Endothelial cell of umbilical vein (primary cell): ENCODE data around the gene CALCA. TPM values are rescaled to one million over a fixed set of nuclear protein-coding genes. Genes with fewer than 3 reads are reported as not detected.
A peak's percentile ranks its signal among the peaks of the same experiment; 100 is the strongest.

Source experiments
- BruUV-seq: library from RNA; stranded (reverse); fragments of 400-500 nt; replicated peaks from 2 replicates; lab custom pipeline; 2021; lab: Mats Ljungman, UMichigan
- CTCF ChIA-PET: fragments of 300-600, 350-600 bp; sonication (Branson Sonifier 250); formaldehyde crosslinking; loops from one replicate; lab custom pipeline; 2021; ENCODE audit warnings: antibody characterized with exemption, inconsistent platforms; lab: Charles Lee
- POLR2A ChIA-PET: fragments of 300-600, 350-600 bp; sonication (Branson Sonifier 250); formaldehyde crosslinking; loops from one replicate; lab custom pipeline; 2021; ENCODE audit warnings: antibody characterized with exemption, inconsistent platforms; lab: Charles Lee
- DNase-seq: peaks from one replicate; pipeline ENCODE4 v3.0.0-alpha.2; 2011; ENCODE audit warnings: low read depth, low spot score
- FAIRE-seq: peaks from 2 replicates; lab custom pipeline; 2011; peaks lifted over from hg19 to GRCh38; lab: Jason Lieb, UNC
- H2AFZ ChIP-seq: 2 replicates; pipeline ENCODE4 v1.6.0; 2012; ENCODE audit warnings: low read depth, low read length, control low read depth, inconsistent platforms
- H3K27ac ChIP-seq: 2 replicates; pipeline ENCODE4 v1.5.1; 2011; ENCODE audit warnings: low read depth, mild to moderate bottlenecking, control low read depth, low read length, moderate library complexity; ENCODE audit not compliant: insufficient read depth
- H3K27me3 ChIP-seq, 2 experiments: 2 replicates each; pipeline versions ENCODE4 v1.6.0 to v1.6.1; 2011; ENCODE audit warnings: low read length in 2 of 2, mixed read lengths in 1 of 2; ENCODE audit not compliant: control insufficient read depth in 2 of 2, insufficient read depth in 2 of 2
- H3K36me3 ChIP-seq, 2 experiments: 2 replicates in 1 of 2; 3 replicates in 1 of 2; pipeline ENCODE4 v1.5.1; 2011; ENCODE audit warnings: low read length in 2 of 2, mild to moderate bottlenecking in 1 of 2, moderate library complexity in 1 of 2; ENCODE audit not compliant: control insufficient read depth in 2 of 2, insufficient read depth in 2 of 2; ENCODE audit errors: extremely low read depth in 1 of 2
- H3K4me1 ChIP-seq: 3 replicates; pipeline ENCODE4 v1.5.1; 2011; ENCODE audit warnings: mild to moderate bottlenecking, low read length; ENCODE audit not compliant: control insufficient read depth, insufficient read depth; ENCODE audit errors: extremely low read depth
- H3K4me2 ChIP-seq: 2 replicates; pipeline ENCODE4 v1.6.1; 2011; ENCODE audit warnings: low read length, control low read depth, mixed read lengths; ENCODE audit not compliant: insufficient read depth
- H3K4me3 ChIP-seq, 3 experiments: fragments of 200-600 bp in 1 of 3; sonication (generic), shearing (Covaris generic) in 1 of 3; replicated peaks in 1 of 3; 2 replicates each; pipeline ENCODE4 v1.5.1; 2011 to 2016; ENCODE audit warnings: control low read depth in 3 of 3, low read length in 3 of 3, mild to moderate bottlenecking in 2 of 3, inconsistent platforms in 1 of 3, low read depth in 1 of 3, moderate library complexity in 1 of 3; ENCODE audit not compliant: insufficient read depth in 1 of 3
- H3K79me2 ChIP-seq: 2 replicates; pipeline ENCODE4 v1.6.0; 2012; ENCODE audit warnings: low read length, inconsistent platforms; ENCODE audit not compliant: control insufficient read depth, insufficient read depth
- H3K9ac ChIP-seq: replicated peaks from 2 replicates; pipeline ENCODE3; 2011; ENCODE audit warnings: low read length, control low read depth; ENCODE audit not compliant: insufficient read depth; ENCODE audit errors: extremely low read depth
- H3K9me1 ChIP-seq: replicated peaks from 3 replicates; pipeline ENCODE4 v1.6.0; 2011; ENCODE audit warnings: mild to moderate bottlenecking, low read length; ENCODE audit not compliant: control insufficient read depth, insufficient read depth; ENCODE audit errors: extremely low read depth
- H3K9me3 ChIP-seq: replicated peaks from 2 replicates; pipeline ENCODE4 v1.5.1; 2012; ENCODE audit warnings: low read length, inconsistent platforms; ENCODE audit not compliant: control insufficient read depth, insufficient read depth
- H4K20me1 ChIP-seq: replicated peaks from 2 replicates; pipeline ENCODE3; 2011; ENCODE audit warnings: mild to moderate bottlenecking, low read length; ENCODE audit not compliant: control insufficient read depth, insufficient read depth; ENCODE audit errors: extremely low read depth
- EZH2 ChIP-seq: IDR thresholded peaks from 2 replicates; pipeline ENCODE4 v1.6.1; 2012; ENCODE audit warnings: borderline replicate concordance, low read depth, mild to moderate bottlenecking, moderate library complexity, low read length, inconsistent platforms; ENCODE audit not compliant: severe bottlenecking
- FOS ChIP-seq: IDR thresholded peaks from 2 replicates; pipeline ENCODE4 v1.6.1; 2011; ENCODE audit warnings: mild to moderate bottlenecking, low read length, moderate library complexity, borderline replicate concordance; ENCODE audit not compliant: insufficient read depth
- GATA2 ChIP-seq: IDR thresholded peaks from 2 replicates; pipeline ENCODE4 v1.7.0; 2011; ENCODE audit warnings: low read depth, mild to moderate bottlenecking, moderate library complexity, mixed read lengths, low read length; ENCODE audit not compliant: insufficient read length, insufficient read depth
- JUN ChIP-seq: IDR thresholded peaks from 2 replicates; pipeline ENCODE4 v1.6.1; 2011; ENCODE audit warnings: borderline replicate concordance, low read depth; ENCODE audit not compliant: insufficient read length, insufficient read depth
- MAX ChIP-seq: IDR thresholded peaks from 2 replicates; pipeline ENCODE4 v1.6.1; 2011; ENCODE audit not compliant: insufficient read depth, insufficient read length
- MYC ChIP-seq: IDR thresholded peaks from one replicate; pipeline ENCODE4 v1.6.1; 2011; ENCODE audit warnings: mild to moderate bottlenecking, low read depth, low read length
- POLR2AphosphoS5 ChIP-seq: IDR thresholded peaks from 2 replicates; pipeline ENCODE4 v1.6.1; 2012; ENCODE audit warnings: low read depth, mild to moderate bottlenecking, control low read depth, low read length, moderate library complexity; ENCODE audit not compliant: insufficient read depth
- dilution Hi-C: fragments of 300-500 bp; cut with MboI; formaldehyde crosslinking; loops from one replicate; pipeline ENCODE4 v1.15.0; 2019; ENCODE audit warnings: low sequenced_read_pairs; ENCODE audit not compliant: extremely low pct_ligation_motif_present
- intact Hi-C: fragments of 100-400 bp; cut with micrococcal nuclease; formaldehyde crosslinking; loops from one replicate; pipeline ENCODE4 v1.10.0; 2022
- polyA plus RNA-seq, 4 experiments: library from polyadenylated mRNA; depleted of rRNA in 3 of 4; stranded (reverse) in 3 of 4; unstranded in 1 of 4; fragments of >200 nt; gene quantifications; 2 replicates each; pipeline versions ENCODE4 v1.2.1 to v1.2.3, GENCODE V29; 2011 to 2012; ENCODE audit warnings: missing spikeins in 1 of 4
- total RNA-seq: library from RNA; stranded (reverse); gene quantifications from 2 replicates; pipeline ENCODE4 v1.2.3, GENCODE V29; 2021

Gene CALCA
- total and polyA plus RNA-seq, 2 donors (not counting 3 experiments of a cell fraction or from before 2014, with no cell fraction given): not detected

GRCh38 chr11:14977101-14977880 lies 5.1 kb upstream of the CALCA start:
- Histone ChIP-seq H3K9ac (no peak overlapping the region), H3K9me3 (no peaks in the 10 kb centered on the region), H3K4me2 (no peak overlapping the region), H3K36me3 (no peaks in the 10 kb centered on the region), H3K9me1 (no peaks in the 10 kb centered on the region), H3K4me1 (peaks cover 3% of the 10 kb centered on the region), H3K4me3 (no peak overlapping the region), H3K27me3 (peaks cover 37 to 40% of the 10 kb centered on the region in 2 experiments), H3K27ac (no peak overlapping the region), H4K20me1 (no peaks in the 10 kb centered on the region), H2AFZ (no peak overlapping the region), H3K79me2 (no peaks in the 10 kb centered on the region)
- ChIA-PET POLR2A (no interaction called here), CTCF (interaction anchor here (0.9 kb wide), 1 partner anchor 29 kb away, joined by 4 read pairs; no protein-coding TSS in a partner anchor)
- no peak for DNase-seq
- no peak for FAIRE-seq
- BruUV-seq: no TSS peak
- intact Hi-C loops (no loop called here), dilution Hi-C loops (no loop called here)
- TF ChIP-seq EZH2 (peak; percentile 11), POLR2AphosphoS5 (no peak)

- H3K27ac ChIP-seq: no peak overlapping the region
- H3K4me3 ChIP-seq: no peak overlapping the region
- H4K20me1 ChIP-seq: no peaks in the 10 kb centered on the region
- ChIA-PET POLR2A (interaction anchor here (0.6 kb wide), 1 partner anchor 44 kb away, joined by 3 read pairs; no protein-coding TSS in a partner anchor), CTCF (interaction anchor here (1.0 to 3.1 kb wide), 7 partner anchors 25 to 1638 kb away, joined by 3 to 20 read pairs (median 7); no protein-coding TSS in a partner anchor)
- dilution Hi-C loops: no loop called here
- H3K27me3 ChIP-seq: peaks cover 49 to 55% of the 10 kb centered on the region in 2 experiments
- no peaks in the 10 kb centered on the region for H3K79me2 ChIP-seq
- no peak overlapping the region for H3K9ac ChIP-seq
- no peak overlapping the region for H2AFZ ChIP-seq
- H3K9me1 ChIP-seq: no peaks in the 10 kb centered on the region
- intact Hi-C loops: loop anchor here (2.0 kb wide), 1 partner anchor 100 kb away; no protein-coding TSS in a partner anchor
- no peak for DNase-seq
- no peaks in the 10 kb centered on the region for H3K9me3 ChIP-seq
- BruUV-seq: no TSS peak
- no peak for TF ChIP-seq FOS
- TF ChIP-seq EZH2: no peak
- no peak for TF ChIP-seq JUN
- no peak for TF ChIP-seq GATA2
- no peak for TF ChIP-seq MYC
- no peak for TF ChIP-seq MAX
- H3K4me1 ChIP-seq: peaks cover 3% of the 10 kb centered on the region
- H3K36me3 ChIP-seq: no peaks in the 10 kb centered on the region
- no peak overlapping the region for H3K4me2 ChIP-seq
- no peak for FAIRE-seq
These were observed 3.1 kb upstream of the CALCA start for GRCh38 chr11:14975252-14975587.
